Stimulated activated CD4-positive, alpha-beta T cell treated with anti-CD3 and anti-CD28 coated beads, TNF-alpha, amount 100 ng/mL, for 24 hours (primary cell): ENCODE measurements around the gene CAV3.

ENCODE experiments used
- DNase-seq, 3 experiments: peaks; one replicate each; pipeline ENCODE4 v3.0.0-alpha.2; 2020; ENCODE audit warnings: low read depth in 3 of 3

The CAV3 gene

DNA sequence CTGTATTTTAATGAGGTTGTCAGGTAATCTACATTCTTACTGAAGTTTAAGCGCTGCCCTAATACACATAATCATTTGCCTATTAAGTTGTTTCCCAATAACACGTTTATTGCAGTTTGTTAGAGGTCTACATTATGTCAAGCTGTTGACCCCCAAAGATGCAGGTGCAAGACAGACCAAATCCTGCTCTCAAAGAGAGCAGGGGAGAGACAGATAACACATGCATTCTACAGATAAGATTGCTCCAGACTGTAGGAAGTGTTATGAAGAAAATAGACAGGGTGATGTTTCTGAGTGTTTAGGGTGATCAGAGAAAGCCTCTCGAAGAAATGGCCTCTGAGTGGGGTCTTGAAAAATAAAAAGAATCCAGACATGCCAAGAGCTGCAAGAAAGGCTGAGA lies 60.6 kb downstream of the CAV3 start:
- DNase-seq = no peak
